Stomach (tissue), 4 donors: ENCODE data around the gene GFM1.

ENCODE experiments used
- EP300 ChIP-seq: sonication (generic); formaldehyde crosslinking; IDR thresholded peaks from one replicate; pipeline ENCODE4 v1.6.1; 2017; ENCODE audit warnings: antibody characterized with exemption
- POLR2A ChIP-seq, 4 donors: fragments of 450-650 bp; IDR thresholded peaks; one replicate each; pipeline ENCODE4 v1.6.1; 2016; ENCODE audit warnings: antibody characterized with exemption in 4 of 4, control low read depth in 2 of 4, mild to moderate bottlenecking in 1 of 4, moderate library complexity in 1 of 4
- TF ChIP-seq, protein P1 (sequence below), 7 experiments: fragments of 450-650 bp in 4 of 7; fragments of 200-600 bp in 3 of 7; sonication (generic) in 3 of 7; IDR thresholded peaks; one replicate each; pipeline ENCODE4 v1.5.1; 2016 to 2019; ENCODE audit warnings: antibody characterized with exemption in 7 of 7, control low read depth in 2 of 7, mild to moderate bottlenecking in 1 of 7

DNA sequence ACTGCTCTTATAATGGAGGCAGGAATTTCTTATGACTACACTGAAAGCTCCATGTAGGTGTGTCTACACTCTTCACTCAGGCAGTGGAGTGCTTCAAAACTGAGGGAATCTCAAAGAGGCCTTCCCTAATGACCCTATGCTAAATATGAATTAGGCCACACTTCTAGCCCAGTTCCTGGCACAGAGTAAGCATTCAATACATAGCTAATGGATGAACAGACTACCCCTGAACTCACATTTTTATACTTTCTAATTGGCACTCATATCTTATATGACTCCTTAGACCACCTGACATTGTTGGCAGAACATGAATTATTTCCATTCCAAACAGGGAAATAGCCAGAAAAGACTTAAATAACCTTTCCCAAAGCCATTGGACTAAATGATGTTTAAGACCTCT is 84.5 kb downstream of the GFM1 start:
- TF ChIP-seq, protein P1, sequence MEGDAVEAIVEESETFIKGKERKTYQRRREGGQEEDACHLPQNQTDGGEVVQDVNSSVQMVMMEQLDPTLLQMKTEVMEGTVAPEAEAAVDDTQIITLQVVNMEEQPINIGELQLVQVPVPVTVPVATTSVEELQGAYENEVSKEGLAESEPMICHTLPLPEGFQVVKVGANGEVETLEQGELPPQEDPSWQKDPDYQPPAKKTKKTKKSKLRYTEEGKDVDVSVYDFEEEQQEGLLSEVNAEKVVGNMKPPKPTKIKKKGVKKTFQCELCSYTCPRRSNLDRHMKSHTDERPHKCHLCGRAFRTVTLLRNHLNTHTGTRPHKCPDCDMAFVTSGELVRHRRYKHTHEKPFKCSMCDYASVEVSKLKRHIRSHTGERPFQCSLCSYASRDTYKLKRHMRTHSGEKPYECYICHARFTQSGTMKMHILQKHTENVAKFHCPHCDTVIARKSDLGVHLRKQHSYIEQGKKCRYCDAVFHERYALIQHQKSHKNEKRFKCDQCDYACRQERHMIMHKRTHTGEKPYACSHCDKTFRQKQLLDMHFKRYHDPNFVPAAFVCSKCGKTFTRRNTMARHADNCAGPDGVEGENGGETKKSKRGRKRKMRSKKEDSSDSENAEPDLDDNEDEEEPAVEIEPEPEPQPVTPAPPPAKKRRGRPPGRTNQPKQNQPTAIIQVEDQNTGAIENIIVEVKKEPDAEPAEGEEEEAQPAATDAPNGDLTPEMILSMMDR (IDR thresholded peaks at IDR 0.05): no peak
- TF ChIP-seq EP300 (no peak), POLR2A (IDR thresholded peaks at IDR 0.05) (no peak)
